ENCODE data around the gene STXBP1. TPM values are rescaled to one million over a fixed set of nuclear protein-coding genes. Genes with fewer than 3 reads are reported as not detected.

STXBP1 gene
- total and polyA plus RNA-seq, 2 of the 13 experiments (the other 11 are each of a cell fraction or from before 2014, with no cell fraction given), result 2.9 TPM

- ChIA-PET POLR2A (interaction anchor here (1.4 to 2.4 kb wide), 3 partner anchors 8 to 23 kb away, joined by 5 to 9 read pairs (median 8); no protein-coding TSS in a partner anchor), CTCF (ENCODE audit: low intra/inter-chr PET ratio, low total read pairs) (no interaction called here)
- peaks cover 34% of the 10 kb centered on the region for H3K79me2 ChIP-seq (ENCODE audit: insufficient read depth, low read length)
- FAIRE-seq, result no peak
- H2AFZ ChIP-seq (ENCODE audit: low read length), result no peak overlapping the region
- H3K4me2 ChIP-seq (ENCODE audit: low read depth, low read length), result peak overlapping the region; percentile 86
- H3K36me3 ChIP-seq (replicated peaks in 1 of 2; ENCODE audit: control insufficient read depth in 1 of 2, insufficient read depth in 2 of 2, low read length in 2 of 2), result peaks cover 3 to 4% of the 10 kb centered on the region in 2 experiments; a peak in 3 of 5 replicates
- intact Hi-C loops (cut with micrococcal nuclease; ENCODE audit: unreplicated experiment), result no loop called here
- H3K27me3 ChIP-seq (ENCODE audit: control insufficient read depth in 1 of 2, insufficient read depth in 2 of 2, low read length in 2 of 2), result no peaks in the 10 kb centered on the region; a peak in 2 of 5 replicates
- peak overlapping the region; percentile 82 for H3K9ac ChIP-seq (ENCODE audit: insufficient read depth, low read depth, low read length)
- WGBS (ENCODE audit: low lambda C conversion rate), result no CpG with 5 or more reads among the region's 50 CpGs
- H3K4me3 ChIP-seq (replicated peaks in 1 of 3; ENCODE audit: insufficient read depth in 1 of 3, low read depth in 2 of 3, low read length in 3 of 3), result peak overlapping the region; percentile 75 to 86 (median 84)
- H3K4me1 ChIP-seq (ENCODE audit: insufficient read depth, low read length), result peaks cover 53% of the 10 kb centered on the region
- no peak for DNase-seq (ENCODE audit: low spot score)
- in situ Hi-C loops (cut with HindIII; ENCODE audit: extremely low pct_ligation_motif_present, low pct_unique_long_range_greater_than_20kb), result no loop called here
- peak; percentile 59 for ATAC-seq
- H4K20me1 ChIP-seq (ENCODE audit: insufficient read depth, low read length), result peaks cover 3% of the 10 kb centered on the region; the same call in 1 of the 2 replicates
- no TSS peak for BruUV-seq (replicated peaks)
- no peaks in the 10 kb centered on the region for H3K9me3 ChIP-seq (ENCODE audit: low read length)
- H3K27ac ChIP-seq (ENCODE audit: extremely low read length, insufficient read depth, low read length), result peak overlapping the region; percentile 25
- 0 out of 2 replicates have a peak, but pooled peaks have one; percentile 7 for TF ChIP-seq ZNF556 (CRISPR knock-in tag; IDR thresholded peaks at IDR 0.05; ENCODE audit: borderline replicate concordance)
- no peak for TF ChIP-seq ATRX (CRISPR knock-in tag; IDR thresholded peaks at IDR 0.05; ENCODE audit: borderline replicate concordance)
- no peak for TF ChIP-seq MAZ (IDR thresholded peaks at IDR 0.05; ENCODE audit: borderline replicate concordance, low read depth, low read length)
- TF ChIP-seq MAZ (CRISPR knock-in tag; IDR thresholded peaks at IDR 0.05; ENCODE audit: low read depth), result peak; percentile 38; the same call in 1 of the 2 replicates
- 0 out of 2 replicates have a peak, but pooled peaks have one; percentile 9 for TF ChIP-seq ATF7-NPFF (CRISPR knock-in tag; IDR thresholded peaks at IDR 0.05; ENCODE audit: low read depth)
- TF ChIP-seq, protein P1, sequence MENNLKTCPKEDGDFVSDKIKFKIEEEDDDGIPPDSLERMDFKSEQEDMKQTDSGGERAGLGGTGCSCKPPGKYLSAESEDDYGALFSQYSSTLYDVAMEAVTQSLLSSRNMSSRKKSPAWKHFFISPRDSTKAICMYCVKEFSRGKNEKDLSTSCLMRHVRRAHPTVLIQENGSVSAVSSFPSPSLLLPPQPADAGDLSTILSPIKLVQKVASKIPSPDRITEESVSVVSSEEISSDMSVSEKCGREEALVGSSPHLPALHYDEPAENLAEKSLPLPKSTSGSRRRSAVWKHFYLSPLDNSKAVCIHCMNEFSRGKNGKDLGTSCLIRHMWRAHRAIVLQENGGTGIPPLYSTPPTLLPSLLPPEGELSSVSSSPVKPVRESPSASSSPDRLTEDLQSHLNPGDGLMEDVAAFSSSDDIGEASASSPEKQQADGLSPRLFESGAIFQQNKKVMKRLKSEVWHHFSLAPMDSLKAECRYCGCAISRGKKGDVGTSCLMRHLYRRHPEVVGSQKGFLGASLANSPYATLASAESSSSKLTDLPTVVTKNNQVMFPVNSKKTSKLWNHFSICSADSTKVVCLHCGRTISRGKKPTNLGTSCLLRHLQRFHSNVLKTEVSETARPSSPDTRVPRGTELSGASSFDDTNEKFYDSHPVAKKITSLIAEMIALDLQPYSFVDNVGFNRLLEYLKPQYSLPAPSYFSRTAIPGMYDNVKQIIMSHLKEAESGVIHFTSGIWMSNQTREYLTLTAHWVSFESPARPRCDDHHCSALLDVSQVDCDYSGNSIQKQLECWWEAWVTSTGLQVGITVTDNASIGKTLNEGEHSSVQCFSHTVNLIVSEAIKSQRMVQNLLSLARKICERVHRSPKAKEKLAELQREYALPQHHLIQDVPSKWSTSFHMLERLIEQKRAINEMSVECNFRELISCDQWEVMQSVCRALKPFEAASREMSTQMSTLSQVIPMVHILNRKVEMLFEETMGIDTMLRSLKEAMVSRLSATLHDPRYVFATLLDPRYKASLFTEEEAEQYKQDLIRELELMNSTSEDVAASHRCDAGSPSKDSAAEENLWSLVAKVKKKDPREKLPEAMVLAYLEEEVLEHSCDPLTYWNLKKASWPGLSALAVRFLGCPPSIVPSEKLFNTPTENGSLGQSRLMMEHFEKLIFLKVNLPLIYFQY (CRISPR knock-in tag; IDR thresholded peaks at IDR 0.05; ENCODE audit: borderline replicate concordance), result 0 out of 2 replicates have a peak, but pooled peaks have one; percentile 27
- no peak for TF ChIP-seq RERE (CRISPR knock-in tag; IDR thresholded peaks at IDR 0.05; ENCODE audit: low read depth)
- no peak for TF ChIP-seq MLX (CRISPR knock-in tag; IDR thresholded peaks at IDR 0.05)
- no peak for TF ChIP-seq USF2 (IDR thresholded peaks at IDR 0.05; ENCODE audit: low read depth, low read length)
- no peak for TF ChIP-seq USF2 (CRISPR knock-in tag; IDR thresholded peaks at IDR 0.05; ENCODE audit: borderline replicate concordance)
- no peak for TF ChIP-seq ARNTL (CRISPR knock-in tag; IDR thresholded peaks at IDR 0.05)
Measured at GRCh38 chr9:127568618-127568970, 43.5 kb upstream of the STXBP1 start.

Measured in HepG2 (cell line).